ENCODE measurements around the gene RIT2.

The RIT2 gene

GRCh38 chr18:43129946-43130524, 14.6 kb upstream of the RIT2 start:
- H3K36me3 ChIP-seq (ENCODE audit: low read length) = no peaks in the 10 kb centered on the region
- TF ChIP-seq EZH2phosphoT487 (conservative IDR thresholded peaks at IDR 0.05; ENCODE audit: low read length) (no peak), CTCF (IDR thresholded peaks at IDR 0.05; ENCODE audit: insufficient read depth, low read length, poor library complexity, severe bottlenecking) (no peak)
- H3K27me3 ChIP-seq (ENCODE audit: low read length) = no peaks in the 10 kb centered on the region
- no peaks in the 10 kb centered on the region for H3K79me2 ChIP-seq (ENCODE audit: insufficient read depth, low read length)
- no peak overlapping the region for H3K9ac ChIP-seq (ENCODE audit: low read length)
- no peak overlapping the region for H3K27ac ChIP-seq (ENCODE audit: low read depth, low read length)
- no peak overlapping the region for H3K4me3 ChIP-seq (ENCODE audit: insufficient read depth, low read length, poor library complexity, severe bottlenecking)
- H3K4me2 ChIP-seq (ENCODE audit: low read depth, low read length, poor library complexity, severe bottlenecking) = no peak overlapping the region
- H3F3A ChIP-seq (ENCODE audit: insufficient read depth) = no peaks in the 10 kb centered on the region
- H3K9me3 ChIP-seq (ENCODE audit: insufficient read depth, low read length) = no peaks in the 10 kb centered on the region
- no peak overlapping the region for H2AFZ ChIP-seq (ENCODE audit: low read depth, low read length, severe bottlenecking)
- no peaks in the 10 kb centered on the region for H3K9me2 ChIP-seq (replicated peaks; ENCODE audit: insufficient read depth, low read length)
- no peaks in the 10 kb centered on the region for H4K20me1 ChIP-seq (ENCODE audit: low read depth, low read length)

DNA sequence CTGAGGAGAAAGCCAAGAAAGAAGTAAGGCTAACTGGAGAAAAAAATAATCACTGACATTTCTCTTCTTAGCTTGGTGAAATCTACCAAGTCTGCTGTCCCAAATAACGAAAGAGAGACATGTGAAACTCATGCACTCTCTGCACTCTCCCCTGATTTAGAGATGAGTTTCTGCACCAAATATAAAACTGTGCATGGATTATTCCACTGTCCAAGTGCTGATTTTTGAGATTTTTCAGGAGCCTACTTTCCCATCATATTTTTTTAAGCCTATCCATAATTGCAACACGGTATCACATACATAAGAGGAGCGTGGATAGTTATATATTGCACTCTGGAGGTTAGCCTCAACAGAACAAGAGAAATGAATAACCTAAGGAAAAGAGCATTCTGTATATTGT, 10.0 kb upstream of the RIT2 start:
- H3K4me3 ChIP-seq (ENCODE audit: insufficient read depth, low read length, poor library complexity, severe bottlenecking) = no peak overlapping the region
- no peaks in the 10 kb centered on the region for H3K9me3 ChIP-seq (ENCODE audit: insufficient read depth, low read length)
- H3K4me2 ChIP-seq (ENCODE audit: low read depth, low read length, poor library complexity, severe bottlenecking) = no peak overlapping the region
- H3F3A ChIP-seq (ENCODE audit: insufficient read depth) = no peaks in the 10 kb centered on the region
- no peaks in the 10 kb centered on the region for H3K36me3 ChIP-seq (ENCODE audit: low read length)
- H3K9ac ChIP-seq (ENCODE audit: low read length) = no peak overlapping the region
- H4K20me1 ChIP-seq (ENCODE audit: low read depth, low read length) = no peaks in the 10 kb centered on the region
- no peaks in the 10 kb centered on the region for H3K79me2 ChIP-seq (ENCODE audit: insufficient read depth, low read length)
- TF ChIP-seq CTCF (IDR thresholded peaks at IDR 0.05; ENCODE audit: insufficient read depth, low read length, poor library complexity, severe bottlenecking) (no peak), EZH2phosphoT487 (conservative IDR thresholded peaks at IDR 0.05; ENCODE audit: low read length) (no peak)
- H3K9me2 ChIP-seq (replicated peaks; ENCODE audit: insufficient read depth, low read length) = no peaks in the 10 kb centered on the region
- H3K27me3 ChIP-seq (ENCODE audit: low read length) = no peaks in the 10 kb centered on the region
- no peak overlapping the region for H3K27ac ChIP-seq (ENCODE audit: low read depth, low read length)
- no peak overlapping the region for H2AFZ ChIP-seq (ENCODE audit: low read depth, low read length, severe bottlenecking)

- H3F3A ChIP-seq (ENCODE audit: insufficient read depth) = no peaks in the 10 kb centered on the region
- H3K9me2 ChIP-seq (replicated peaks; ENCODE audit: insufficient read depth, low read length) = no peaks in the 10 kb centered on the region
- H3K4me2 ChIP-seq (ENCODE audit: low read depth, low read length, poor library complexity, severe bottlenecking) = no peak overlapping the region
- TF ChIP-seq CTCF (IDR thresholded peaks at IDR 0.05; ENCODE audit: insufficient read depth, low read length, poor library complexity, severe bottlenecking) (no peak), EZH2phosphoT487 (conservative IDR thresholded peaks at IDR 0.05; ENCODE audit: low read length) (no peak)
- no peak overlapping the region for H3K27ac ChIP-seq (ENCODE audit: low read depth, low read length)
- no peak overlapping the region for H3K9ac ChIP-seq (ENCODE audit: low read length)
- no peaks in the 10 kb centered on the region for H3K9me3 ChIP-seq (ENCODE audit: insufficient read depth, low read length)
- no peaks in the 10 kb centered on the region for H3K36me3 ChIP-seq (ENCODE audit: low read length)
- H4K20me1 ChIP-seq (ENCODE audit: low read depth, low read length) = no peaks in the 10 kb centered on the region
- H3K4me3 ChIP-seq (ENCODE audit: insufficient read depth, low read length, poor library complexity, severe bottlenecking) = no peak overlapping the region
- no peaks in the 10 kb centered on the region for H3K79me2 ChIP-seq (ENCODE audit: insufficient read depth, low read length)
- H2AFZ ChIP-seq (ENCODE audit: low read depth, low read length, severe bottlenecking) = no peak overlapping the region
- H3K27me3 ChIP-seq (ENCODE audit: low read length) = no peaks in the 10 kb centered on the region
These were observed 7.5 kb upstream of the RIT2 start for GRCh38 chr18:43122955-43123354.
